LNCaP clone FGC (cell line): ENCODE measurements around the gene ARL4A.

ENCODE experiments used
- DNase-seq: peaks from one replicate; pipeline ENCODE4 v3.0.0-alpha.2; 2011; ENCODE audit warnings: low read depth
- H3K4me3 ChIP-seq: 2 replicates; pipeline ENCODE4 v1.5.1; 2011; ENCODE audit warnings: mild to moderate bottlenecking, low read depth, low read length, control low read depth
- TF ChIP-seq, protein P1 (sequence below): IDR thresholded peaks from 2 replicates; pipeline ENCODE4 v1.5.1; 2012; ENCODE audit warnings: mild to moderate bottlenecking; ENCODE audit not compliant: control insufficient read depth, insufficient read depth; ENCODE audit errors: extremely low read depth

The ARL4A gene, protein sequence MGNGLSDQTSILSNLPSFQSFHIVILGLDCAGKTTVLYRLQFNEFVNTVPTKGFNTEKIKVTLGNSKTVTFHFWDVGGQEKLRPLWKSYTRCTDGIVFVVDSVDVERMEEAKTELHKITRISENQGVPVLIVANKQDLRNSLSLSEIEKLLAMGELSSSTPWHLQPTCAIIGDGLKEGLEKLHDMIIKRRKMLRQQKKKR

DNA sequence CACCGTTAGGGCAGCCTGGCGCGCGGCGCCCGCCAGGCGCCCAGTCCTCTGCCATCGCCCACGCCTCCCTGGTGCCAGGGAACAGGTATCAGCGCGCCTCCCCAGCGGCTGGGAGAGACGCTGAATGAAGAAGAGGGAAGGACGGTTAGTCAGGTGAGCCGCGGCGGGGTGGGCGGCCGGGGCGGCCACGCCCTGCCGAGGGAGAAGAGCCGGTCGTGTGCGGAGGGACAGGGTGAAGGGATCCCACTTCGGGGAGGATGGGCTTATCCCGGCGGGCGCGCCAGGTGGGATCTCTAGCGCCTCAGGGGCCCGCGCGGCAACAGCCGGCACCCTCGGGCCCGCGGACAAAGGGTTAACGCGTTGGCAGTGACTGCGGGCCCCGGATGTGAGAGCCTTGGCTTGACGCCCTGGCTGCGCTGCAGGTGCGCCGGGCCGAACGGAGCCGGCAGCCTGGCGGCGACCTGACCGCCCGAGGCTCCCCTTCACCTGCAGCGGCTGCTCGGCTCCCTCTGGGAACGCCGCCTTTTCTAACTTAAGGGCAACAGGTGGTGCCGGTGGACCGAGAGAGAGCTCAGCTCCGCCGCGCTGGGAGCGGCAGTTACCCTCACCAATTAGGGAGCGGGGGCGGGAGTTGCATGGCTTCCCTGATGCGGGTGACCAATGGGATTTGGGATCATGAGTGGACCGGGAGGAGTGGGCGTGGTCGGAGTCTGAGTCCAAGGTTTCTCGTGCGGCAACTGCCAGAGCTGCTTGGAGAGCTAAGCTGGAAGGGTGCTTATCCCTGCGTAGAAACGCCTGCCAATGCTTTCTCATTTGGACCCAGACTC lies at the start of gene ARL4A:
TSS of gene ARL4A (plus strand) at position 743 of the 827 bp plus-strand sequence. CDS start 622 bp downstream, outside the sequence.
- peak within 1 kb of the TSS; percentile 67 for H3K4me3 ChIP-seq
- TF ChIP-seq, protein P1, sequence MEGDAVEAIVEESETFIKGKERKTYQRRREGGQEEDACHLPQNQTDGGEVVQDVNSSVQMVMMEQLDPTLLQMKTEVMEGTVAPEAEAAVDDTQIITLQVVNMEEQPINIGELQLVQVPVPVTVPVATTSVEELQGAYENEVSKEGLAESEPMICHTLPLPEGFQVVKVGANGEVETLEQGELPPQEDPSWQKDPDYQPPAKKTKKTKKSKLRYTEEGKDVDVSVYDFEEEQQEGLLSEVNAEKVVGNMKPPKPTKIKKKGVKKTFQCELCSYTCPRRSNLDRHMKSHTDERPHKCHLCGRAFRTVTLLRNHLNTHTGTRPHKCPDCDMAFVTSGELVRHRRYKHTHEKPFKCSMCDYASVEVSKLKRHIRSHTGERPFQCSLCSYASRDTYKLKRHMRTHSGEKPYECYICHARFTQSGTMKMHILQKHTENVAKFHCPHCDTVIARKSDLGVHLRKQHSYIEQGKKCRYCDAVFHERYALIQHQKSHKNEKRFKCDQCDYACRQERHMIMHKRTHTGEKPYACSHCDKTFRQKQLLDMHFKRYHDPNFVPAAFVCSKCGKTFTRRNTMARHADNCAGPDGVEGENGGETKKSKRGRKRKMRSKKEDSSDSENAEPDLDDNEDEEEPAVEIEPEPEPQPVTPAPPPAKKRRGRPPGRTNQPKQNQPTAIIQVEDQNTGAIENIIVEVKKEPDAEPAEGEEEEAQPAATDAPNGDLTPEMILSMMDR: peak; percentile 80
- DNase-seq: peak; percentile 96

DNA sequence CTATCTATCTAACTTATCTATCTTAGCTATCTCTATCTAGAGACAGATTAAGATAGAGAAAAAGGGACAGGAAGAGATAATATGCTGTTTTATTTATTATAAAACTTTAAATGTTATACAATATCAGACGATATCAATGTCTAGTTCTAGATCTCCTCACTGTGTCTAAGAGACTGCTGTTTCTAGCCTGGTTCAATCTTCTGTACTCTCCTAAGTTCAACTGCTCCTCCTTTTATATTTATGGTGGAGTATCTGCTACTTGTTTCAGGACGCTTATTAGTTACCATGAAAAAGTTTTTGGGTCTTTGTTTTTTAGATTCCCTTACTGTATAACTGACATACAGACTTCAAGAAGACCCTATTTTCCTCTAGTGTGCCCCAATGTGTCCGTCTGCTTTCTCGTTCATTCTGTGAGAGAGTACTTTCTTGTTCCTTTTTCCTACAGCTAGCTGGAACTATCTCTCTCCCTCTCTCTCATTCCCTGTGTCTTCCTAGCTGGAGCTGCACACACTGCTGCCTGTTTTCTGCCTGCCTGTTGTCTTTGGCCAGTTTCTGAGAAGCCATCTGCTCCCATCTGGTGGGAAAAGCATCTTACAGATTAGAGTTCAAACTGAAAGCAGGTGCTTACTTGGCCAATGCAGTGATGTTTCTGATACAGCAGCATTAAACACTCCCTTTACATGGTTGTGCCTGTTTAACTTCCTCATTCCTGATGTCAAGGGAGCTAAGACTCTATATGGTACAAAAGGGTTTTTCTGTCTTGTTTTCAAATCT lies 49.4 kb upstream of the ARL4A start:
- TF ChIP-seq, protein P1: no peak
- DNase-seq: no peak
- no peak overlapping the region for H3K4me3 ChIP-seq

DNA sequence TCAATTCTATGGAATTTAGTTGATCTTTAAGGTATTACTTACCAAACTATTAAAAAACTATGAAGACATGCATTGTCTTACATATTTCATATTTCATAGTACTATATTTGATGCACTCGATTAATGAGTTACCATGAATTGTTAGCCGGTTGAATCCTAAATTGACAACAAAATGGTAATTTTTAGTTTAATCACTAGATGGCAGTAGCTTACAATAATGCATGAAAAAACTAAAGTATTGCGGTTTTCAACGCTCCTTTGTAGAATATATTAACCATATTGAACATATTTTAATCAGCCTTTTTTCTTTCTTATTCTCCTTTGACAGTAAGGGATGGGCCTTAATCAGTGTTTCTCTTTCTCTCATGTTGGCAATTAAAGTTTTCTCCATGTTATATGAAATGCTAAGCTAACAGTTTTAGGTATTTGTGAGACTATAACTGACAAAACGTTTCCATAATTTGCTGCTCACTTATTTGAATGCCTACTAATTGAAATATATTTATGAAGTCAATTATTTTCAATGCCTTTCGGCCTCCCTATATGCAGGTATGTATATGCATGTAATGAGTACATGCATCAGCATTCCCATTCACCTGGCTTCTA lies 48.5 kb upstream of the ARL4A start:
- TF ChIP-seq, protein P1: peak; percentile 48
- DNase-seq: no peak
- no peak overlapping the region for H3K4me3 ChIP-seq

DNA sequence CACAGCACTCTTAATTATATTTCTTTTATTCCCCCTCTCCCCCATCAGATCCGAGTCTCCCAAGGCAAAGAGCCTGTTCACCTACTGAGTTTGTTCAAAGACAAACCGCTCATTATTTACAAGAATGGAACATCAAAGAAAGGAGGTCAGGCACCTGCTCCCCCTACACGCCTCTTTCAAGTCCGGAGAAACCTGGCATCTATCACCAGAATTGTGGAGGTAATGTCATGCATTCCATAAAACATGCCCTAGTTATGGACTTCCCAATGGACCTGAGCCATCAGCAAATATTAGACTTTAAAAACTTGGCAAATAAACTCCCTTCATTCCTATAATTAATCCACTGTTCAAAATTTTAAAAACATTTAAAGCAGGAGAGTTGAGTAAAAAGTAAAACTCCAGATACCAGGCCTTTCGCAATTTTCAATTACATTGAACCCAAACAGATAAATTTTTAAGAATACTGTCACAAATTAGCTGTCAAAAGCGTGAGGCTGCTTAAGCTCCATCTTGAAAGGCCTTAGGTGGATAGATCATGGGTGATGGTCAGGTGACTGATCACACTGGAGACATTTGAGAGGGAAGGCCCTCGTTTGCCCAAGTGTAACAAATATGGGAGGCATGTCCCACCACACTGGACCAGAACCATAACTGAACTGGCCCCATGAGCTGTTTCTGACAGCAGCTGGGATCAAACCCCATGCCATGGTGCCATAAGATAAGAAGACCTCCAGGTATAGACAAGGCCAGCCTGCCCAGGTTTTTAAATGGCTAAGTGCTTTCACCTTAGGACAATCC lies 46.9 kb upstream of the ARL4A start:
- no peak overlapping the region for H3K4me3 ChIP-seq
- TF ChIP-seq, protein P1: no peak
- no peak for DNase-seq

DNA sequence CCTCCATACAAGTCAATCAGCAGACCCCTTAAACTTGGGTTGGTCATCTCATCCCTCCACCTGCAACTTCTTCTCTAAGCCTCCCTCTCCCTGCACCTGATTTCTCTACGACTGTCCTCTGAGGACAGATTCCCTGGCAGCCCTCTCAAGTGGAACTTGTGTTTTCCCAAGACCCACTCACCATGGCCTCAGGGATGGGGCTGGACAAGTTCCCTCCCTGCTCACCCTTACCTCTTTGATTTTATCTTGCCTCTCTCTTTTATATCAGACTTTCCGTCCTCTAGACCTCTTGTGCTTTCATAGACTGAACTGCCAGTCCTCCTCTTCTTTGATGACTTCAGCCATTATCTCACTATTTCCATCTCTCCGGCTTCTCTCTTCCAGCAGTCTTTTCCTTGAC lies 46.2 kb upstream of the ARL4A start:
- TF ChIP-seq, protein P1: no peak
- no peak for DNase-seq
- no peak overlapping the region for H3K4me3 ChIP-seq

DNA sequence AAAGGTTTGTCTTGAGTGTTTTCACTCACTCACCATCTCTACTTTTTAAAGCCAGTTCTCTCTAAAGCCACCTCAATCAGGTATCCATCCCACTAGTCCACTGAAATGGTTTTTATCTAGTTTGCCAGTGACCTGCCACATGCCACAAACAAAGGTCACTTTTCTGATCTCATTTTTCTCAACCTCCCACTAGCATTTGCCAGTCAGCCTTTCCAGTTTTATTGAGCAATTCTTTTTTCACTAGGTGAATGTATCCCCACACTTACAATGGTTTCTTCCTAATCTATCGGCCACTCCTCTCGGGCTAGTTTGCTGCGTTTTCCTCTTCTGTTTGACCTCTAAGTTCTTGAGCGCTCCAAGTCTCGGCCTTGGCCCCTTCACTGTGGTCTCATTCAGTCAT lies 44.9 kb upstream of the ARL4A start:
- no peak for DNase-seq
- TF ChIP-seq, protein P1: no peak
- no peak overlapping the region for H3K4me3 ChIP-seq
